GM19455 (cell line): ENCODE data around the gene CTTNBP2NL.

Experiments
- ATAC-seq: cut with Tn5 transposase; IDR thresholded peaks from one replicate; pipeline ENCODE4 v1.9.1; 2021; ENCODE audit not compliant: unreplicated experiment

CTTNBP2NL gene

GRCh38 chr1:112395821-112396652, at the start of gene CTTNBP2NL:
Gene CTTNBP2NL, plus strand, starts transcription at chr1:112396214. Its CDS starts 19,952 bp downstream, at chr1:112416166.
- ATAC-seq: peak; percentile 80

GRCh38 chr1:112346801-112347350, 49.1 kb upstream of the CTTNBP2NL start:
- ATAC-seq: no peak

GRCh38 chr1:112356765-112357164, 39.2 kb upstream of the CTTNBP2NL start:
- no peak for ATAC-seq

- ATAC-seq: no peak
Measured at GRCh38 chr1:112357467-112357866, 38.5 kb upstream of the CTTNBP2NL start.

- no peak for ATAC-seq
Measured at GRCh38 chr1:112358061-112358770, 37.8 kb upstream of the CTTNBP2NL start.

- ATAC-seq: peak; percentile 52
Measured at GRCh38 chr1:112358798-112359408, 37.1 kb upstream of the CTTNBP2NL start.

GRCh38 chr1:112359961-112360767, 35.9 kb upstream of the CTTNBP2NL start:
- ATAC-seq: no peak

GRCh38 chr1:112363636-112364035, 32.4 kb upstream of the CTTNBP2NL start:
- ATAC-seq: no peak

- ATAC-seq: no peak
Measured at GRCh38 chr1:112368198-112368597, 27.8 kb upstream of the CTTNBP2NL start.

GRCh38 chr1:112369392-112370285, 26.4 kb upstream of the CTTNBP2NL start:
- no peak for ATAC-seq

- no peak for ATAC-seq
Measured at GRCh38 chr1:112370996-112371395, 25.0 kb upstream of the CTTNBP2NL start.

- no peak for ATAC-seq
Measured at GRCh38 chr1:112371775-112372174, 24.2 kb upstream of the CTTNBP2NL start.

- no peak for ATAC-seq
Measured at GRCh38 chr1:112373806-112374205, 22.2 kb upstream of the CTTNBP2NL start.

GRCh38 chr1:112375701-112376100, 20.3 kb upstream of the CTTNBP2NL start:
- no peak for ATAC-seq

GRCh38 chr1:112380356-112380755, 15.7 kb upstream of the CTTNBP2NL start:
- no peak for ATAC-seq

- no peak for ATAC-seq
Measured at GRCh38 chr1:112381324-112382076, 14.5 kb upstream of the CTTNBP2NL start.

GRCh38 chr1:112383759-112384370, 12.1 kb upstream of the CTTNBP2NL start:
- no peak for ATAC-seq

GRCh38 chr1:112386024-112386723, 9.8 kb upstream of the CTTNBP2NL start:
- no peak for ATAC-seq
